ENCODE measurements around the gene HPCAL1.

HPCAL1 gene

GRCh38 chr2:10433947-10434885 is 131.5 kb downstream of the HPCAL1 start:
- TF ChIP-seq CTCF (IDR thresholded peaks at IDR 0.05; ENCODE audit: control insufficient read depth, insufficient read depth, low read depth, low read length, missing control alignments) = no peak
- no peak overlapping the region for H3K4me3 ChIP-seq (ENCODE audit: control insufficient read depth, low read depth, low read length)
- DNase-seq (ENCODE audit: low read depth) = no peak

- no peak overlapping the region for H3K4me3 ChIP-seq (ENCODE audit: control insufficient read depth, low read depth, low read length)
- TF ChIP-seq CTCF (IDR thresholded peaks at IDR 0.05; ENCODE audit: control insufficient read depth, insufficient read depth, low read depth, low read length, missing control alignments) = peak; percentile 99
- DNase-seq (ENCODE audit: low read depth) = no peak
Observed at GRCh38 chr2:10434886-10435819, 132.4 kb downstream of the HPCAL1 start.

DNA sequence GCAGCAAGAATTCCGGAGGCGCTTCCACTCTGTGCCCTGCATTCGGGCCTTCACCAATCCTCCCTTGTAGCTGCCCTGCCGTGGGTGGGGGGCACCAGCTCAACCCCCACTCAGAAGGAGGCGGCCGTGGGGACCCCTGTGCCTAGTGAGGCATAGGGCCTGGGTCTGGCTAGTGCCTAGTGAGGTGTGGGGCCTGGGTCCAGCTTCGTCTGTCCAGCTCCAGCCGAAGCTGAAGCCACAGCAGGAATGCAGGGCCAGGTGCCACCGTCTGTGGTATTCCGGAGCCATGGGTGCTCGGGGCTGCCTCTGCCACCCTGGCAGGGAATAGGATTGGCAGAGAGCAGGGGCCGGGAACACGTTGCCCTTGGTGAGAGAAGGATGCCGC is 133.1 kb downstream of the HPCAL1 start:
- DNase-seq (ENCODE audit: low read depth) = no peak
- TF ChIP-seq CTCF (IDR thresholded peaks at IDR 0.05; ENCODE audit: control insufficient read depth, insufficient read depth, low read depth, low read length, missing control alignments) = no peak
- H3K4me3 ChIP-seq (ENCODE audit: control insufficient read depth, low read depth, low read length) = no peak overlapping the region

- H3K4me3 ChIP-seq (ENCODE audit: control insufficient read depth, low read depth, low read length) = no peak overlapping the region
- DNase-seq (ENCODE audit: low read depth) = no peak
- no peak for TF ChIP-seq CTCF (IDR thresholded peaks at IDR 0.05; ENCODE audit: control insufficient read depth, insufficient read depth, low read depth, low read length, missing control alignments)
Observed at GRCh38 chr2:10436583-10437110, 133.9 kb downstream of the HPCAL1 start.

DNA sequence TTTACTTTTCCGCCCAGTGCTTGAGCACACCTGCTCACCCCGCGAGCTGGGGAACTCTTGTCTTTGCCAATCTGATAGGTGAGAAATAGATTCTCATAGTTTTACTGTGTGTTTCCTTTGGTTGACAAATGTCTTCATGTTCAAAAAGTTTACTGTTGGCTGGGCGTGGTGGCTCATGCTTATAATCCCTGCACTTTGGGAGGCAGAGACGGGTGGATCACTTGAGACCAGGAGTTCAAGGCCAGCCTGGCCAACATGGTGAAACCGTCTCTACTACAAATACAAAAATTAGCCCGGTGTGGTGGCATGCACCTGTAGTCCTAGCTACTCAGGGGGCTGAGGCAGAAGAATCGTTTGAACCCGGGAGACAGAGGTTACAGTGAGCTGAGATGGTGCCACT is 135.1 kb downstream of the HPCAL1 start:
- no peak for DNase-seq (ENCODE audit: low read depth)
- no peak overlapping the region for H3K4me3 ChIP-seq (ENCODE audit: control insufficient read depth, low read depth, low read length)
- TF ChIP-seq CTCF (IDR thresholded peaks at IDR 0.05; ENCODE audit: control insufficient read depth, insufficient read depth, low read depth, low read length, missing control alignments) = no peak

DNA sequence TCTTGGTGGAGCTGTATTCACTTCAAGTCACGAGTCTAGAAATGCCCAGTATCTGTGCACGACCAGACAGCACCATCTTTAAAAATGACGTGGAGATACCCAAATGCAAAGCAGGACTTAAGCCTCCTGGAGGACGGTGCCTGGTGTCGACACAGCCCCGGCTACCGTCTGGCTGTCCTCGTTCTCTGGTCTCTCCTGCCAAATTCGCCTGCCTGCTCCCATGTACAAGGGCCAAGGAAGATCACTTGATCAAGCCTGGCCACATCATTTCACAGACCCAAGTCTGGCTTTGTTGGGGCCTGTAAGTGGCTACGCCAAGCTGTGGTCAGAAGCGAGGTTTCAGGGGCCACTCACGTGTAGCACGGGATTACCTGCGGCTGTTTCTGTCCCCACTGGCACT is 136.0 kb downstream of the HPCAL1 start:
- H3K4me3 ChIP-seq (ENCODE audit: control insufficient read depth, low read depth, low read length) = no peak overlapping the region
- no peak for TF ChIP-seq CTCF (IDR thresholded peaks at IDR 0.05; ENCODE audit: control insufficient read depth, insufficient read depth, low read depth, low read length, missing control alignments)
- DNase-seq (ENCODE audit: low read depth) = no peak
